GM23338 (cell line): ENCODE data around the gene GALNT14. TPM values are rescaled to one million over a fixed set of nuclear protein-coding genes. Genes with fewer than 3 reads are reported as not detected.

Experiments used
- ATAC-seq: fragments of 200-7000 bp; cut with Tn5 transposase; 3 replicates; pipeline ENCODE4 v1.9.1; 2020
- DNase-seq: peaks from one replicate; pipeline ENCODE4 v3.0.0-alpha.2; 2015; ENCODE audit warnings: low spot score
- H2AFZ ChIP-seq: fragments of 200-600 bp; sonication (generic); 2 replicates; pipeline ENCODE4 v1.8.0; 2016; ENCODE audit warnings: antibody characterized with exemption, mild to moderate bottlenecking, moderate library complexity
- H3F3A ChIP-seq: fragments of 200-600 bp; sonication (generic); replicated peaks from 2 replicates; pipeline ENCODE4 v1.8.0; 2017; ENCODE audit warnings: antibody characterized with exemption, mixed run types, low read depth
- H3K27ac ChIP-seq: fragments of 200-600 bp; sonication (generic); 2 replicates; pipeline ENCODE4 v1.6.1; 2016; ENCODE audit warnings: low read depth
- H3K27me3 ChIP-seq: fragments of 200-600 bp; sonication (generic); 2 replicates; pipeline ENCODE4 v1.8.0; 2016; ENCODE audit warnings: mild to moderate bottlenecking, mixed run types, moderate library complexity; ENCODE audit not compliant: insufficient read depth
- H3K36me3 ChIP-seq: fragments of 200-600 bp; sonication (generic); 2 replicates; pipeline ENCODE4 v1.8.0; 2016; ENCODE audit warnings: mild to moderate bottlenecking; ENCODE audit not compliant: insufficient read depth
- H3K4me1 ChIP-seq: fragments of 200-600 bp; sonication (generic); 2 replicates; pipeline ENCODE4 v1.8.0; 2016; ENCODE audit warnings: mild to moderate bottlenecking, moderate library complexity; ENCODE audit not compliant: insufficient read depth
- H3K4me2 ChIP-seq: fragments of 200-600 bp; sonication (generic); 2 replicates; pipeline ENCODE4 v1.7.1; 2017; ENCODE audit warnings: mixed run types
- H3K4me3 ChIP-seq: fragments of 200-600 bp; sonication (generic); 2 replicates; pipeline ENCODE4 v1.6.1; 2016; ENCODE audit warnings: mixed run types
- H3K79me2 ChIP-seq: fragments of 200-600 bp; sonication (generic); replicated peaks from 2 replicates; pipeline ENCODE4 v1.8.0; 2017; ENCODE audit warnings: mild to moderate bottlenecking; ENCODE audit not compliant: insufficient read depth
- H3K9me2 ChIP-seq: fragments of 200-600 bp; sonication (generic); 2 replicates; pipeline ENCODE4 v1.8.0; 2017; ENCODE audit not compliant: insufficient read depth
- H4K20me1 ChIP-seq: fragments of 200-600 bp; sonication (generic); replicated peaks from 2 replicates; pipeline ENCODE4 v1.8.0; 2017; ENCODE audit warnings: mild to moderate bottlenecking; ENCODE audit not compliant: insufficient read depth
- H3K27ac Mint-ChIP-seq: 2 replicates; pipeline ENCODE4 v1.8.0; 2020; ENCODE audit warnings: inconsistent platforms, mild to moderate bottlenecking, moderate library complexity, mixed read lengths
- H3K27me3 Mint-ChIP-seq: 3 replicates; pipeline ENCODE4 v1.8.0; 2022; ENCODE audit warnings: low read depth, mild to moderate bottlenecking, moderate library complexity, mixed read lengths, inconsistent platforms; ENCODE audit not compliant: insufficient read depth, poor library complexity
- H3K36me3 Mint-ChIP-seq: 3 replicates; pipeline ENCODE4 v1.8.0; 2021; ENCODE audit warnings: low read depth, mild to moderate bottlenecking, inconsistent platforms, moderate library complexity, mixed read lengths
- H3K4me1 Mint-ChIP-seq: 3 replicates; pipeline ENCODE4 v1.8.0; 2020; ENCODE audit warnings: mild to moderate bottlenecking, inconsistent platforms, mixed read lengths
- H3K4me3 Mint-ChIP-seq: 3 replicates; pipeline ENCODE4 v1.8.0; 2021; ENCODE audit warnings: moderate library complexity, mild to moderate bottlenecking, inconsistent platforms, mixed read lengths
- H3K9me3 Mint-ChIP-seq: 3 replicates; pipeline ENCODE4 v1.8.0; 2020; ENCODE audit warnings: moderate library complexity, mild to moderate bottlenecking, inconsistent platforms, mixed read lengths
- CREB1 ChIP-seq: fragments of 250-450 bp; sonication (Bioruptor Pico); IDR thresholded peaks from 2 replicates; pipeline ENCODE4 v1.5.0; 2020; ENCODE audit warnings: low read depth, mild to moderate bottlenecking, moderate library complexity
- JUNB ChIP-seq: IDR thresholded peaks from one replicate; pipeline ENCODE4 v1.6.1; 2016; ENCODE audit warnings: antibody characterized with exemption; ENCODE audit not compliant: unreplicated experiment
- POLR2AphosphoS5 ChIP-seq: IDR thresholded peaks from 2 replicates; pipeline ENCODE4 v1.6.1; 2016; ENCODE audit warnings: antibody characterized with exemption, low read depth
- STAT1 ChIP-seq: IDR thresholded peaks from one replicate; pipeline ENCODE4 v1.6.1; 2016; ENCODE audit warnings: antibody characterized with exemption; ENCODE audit not compliant: unreplicated experiment
- ZNF114 ChIP-seq: fragments of 250-450 bp; sonication (Bioruptor Pico); IDR thresholded peaks from 2 replicates; pipeline ENCODE4 v1.5.0; 2020; ENCODE audit warnings: mild to moderate bottlenecking, moderate library complexity
- ZNF462 ChIP-seq: fragments of 250-450 bp; sonication (Bioruptor Pico); IDR thresholded peaks from 2 replicates; pipeline ENCODE4 v1.5.0; 2020; ENCODE audit warnings: mild to moderate bottlenecking, moderate library complexity
- polyA plus RNA-seq: library from polyadenylated mRNA; unstranded; fragments of >200 nt; fragmentation: Nextera tagmentation; extraction: Ambion mirVana; gene quantifications from 2 replicates; pipeline ENCODE4 v1.2.1, GENCODE V29; 2016
- total RNA-seq: library from RNA; depleted of rRNA; stranded (reverse); fragments of >200 nt; shearing (Covaris generic); gene quantifications from 2 replicates; pipeline ENCODE4 v1.2.3, GENCODE V29; 2014
- TF ChIP-seq, protein P1 (sequence below): IDR thresholded peaks from one replicate; pipeline ENCODE4 v1.6.1; 2018; ENCODE audit warnings: antibody characterized with exemption; ENCODE audit not compliant: unreplicated experiment
- TF ChIP-seq, protein P2 (sequence below): IDR thresholded peaks from 2 replicates; pipeline ENCODE4 v1.6.1; 2016; ENCODE audit warnings: antibody characterized with exemption

The GALNT14 gene
- total and polyA plus RNA-seq, 2 experiments from 2014 or later = 5.4 to 7.7 TPM

DNA sequence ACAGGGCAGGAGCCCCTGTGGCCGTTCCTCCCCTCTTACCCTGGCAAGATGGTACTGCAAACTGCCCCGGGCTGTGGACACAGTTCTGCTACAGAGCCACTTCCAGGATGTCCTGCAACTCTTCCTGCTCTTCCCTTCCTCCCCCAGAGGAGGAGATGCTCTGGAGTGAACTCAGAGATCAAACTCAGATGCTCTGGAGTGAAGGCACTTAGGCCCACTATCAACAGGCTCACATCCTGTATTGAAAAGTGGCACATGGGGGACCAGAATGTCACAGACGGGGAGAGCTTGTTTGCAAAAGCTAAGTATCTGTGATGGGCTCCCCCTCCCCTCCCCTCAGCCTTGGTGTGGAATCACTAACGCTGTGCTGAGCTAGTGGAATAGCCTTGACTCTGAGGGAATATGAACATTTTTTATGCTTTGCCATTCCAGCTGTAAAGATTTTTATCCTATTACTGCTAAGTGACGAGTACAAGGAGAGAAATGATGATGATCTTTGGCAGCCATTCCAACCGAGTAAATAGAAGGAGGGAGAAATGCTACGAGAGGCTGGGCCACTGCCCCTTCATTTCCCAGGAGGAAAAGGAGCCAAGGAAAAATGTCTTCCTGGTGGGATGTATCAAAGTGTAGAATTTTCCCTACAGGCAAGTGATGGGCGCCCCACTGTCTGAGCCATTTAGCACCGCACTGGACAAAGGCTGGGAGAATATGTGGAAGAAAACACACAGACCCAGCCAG, 152.6 kb downstream of the GALNT14 start:
- ATAC-seq (no peak), DNase-seq (no peak)
- Histone ChIP-seq H3K4me1 (peaks cover 4% of the 10 kb centered on the region), H3K27ac (no peak overlapping the region), H2AFZ (no peak overlapping the region), H3K27me3 (no peaks in the 10 kb centered on the region), H3K79me2 (no peaks in the 10 kb centered on the region), H3K4me2 (no peak overlapping the region), H3K36me3 (no peaks in the 10 kb centered on the region; the same call in 1 of the 2 replicates), H3F3A (no peaks in the 10 kb centered on the region), H3K9me2 (no peaks in the 10 kb centered on the region), H3K4me3 (no peak overlapping the region), H4K20me1 (no peaks in the 10 kb centered on the region; the same call in 1 of the 2 replicates)
- Mint-ChIP-seq H3K9me3 (no peaks in the 10 kb centered on the region), H3K36me3 (no peaks in the 10 kb centered on the region), H3K4me3 (no peak overlapping the region), H3K27ac (no peak overlapping the region), H3K4me1 (peaks cover 24% of the 10 kb centered on the region), H3K27me3 (peaks cover 9% of the 10 kb centered on the region)
- TF ChIP-seq STAT1 = no peak
- TF ChIP-seq, protein P1, sequence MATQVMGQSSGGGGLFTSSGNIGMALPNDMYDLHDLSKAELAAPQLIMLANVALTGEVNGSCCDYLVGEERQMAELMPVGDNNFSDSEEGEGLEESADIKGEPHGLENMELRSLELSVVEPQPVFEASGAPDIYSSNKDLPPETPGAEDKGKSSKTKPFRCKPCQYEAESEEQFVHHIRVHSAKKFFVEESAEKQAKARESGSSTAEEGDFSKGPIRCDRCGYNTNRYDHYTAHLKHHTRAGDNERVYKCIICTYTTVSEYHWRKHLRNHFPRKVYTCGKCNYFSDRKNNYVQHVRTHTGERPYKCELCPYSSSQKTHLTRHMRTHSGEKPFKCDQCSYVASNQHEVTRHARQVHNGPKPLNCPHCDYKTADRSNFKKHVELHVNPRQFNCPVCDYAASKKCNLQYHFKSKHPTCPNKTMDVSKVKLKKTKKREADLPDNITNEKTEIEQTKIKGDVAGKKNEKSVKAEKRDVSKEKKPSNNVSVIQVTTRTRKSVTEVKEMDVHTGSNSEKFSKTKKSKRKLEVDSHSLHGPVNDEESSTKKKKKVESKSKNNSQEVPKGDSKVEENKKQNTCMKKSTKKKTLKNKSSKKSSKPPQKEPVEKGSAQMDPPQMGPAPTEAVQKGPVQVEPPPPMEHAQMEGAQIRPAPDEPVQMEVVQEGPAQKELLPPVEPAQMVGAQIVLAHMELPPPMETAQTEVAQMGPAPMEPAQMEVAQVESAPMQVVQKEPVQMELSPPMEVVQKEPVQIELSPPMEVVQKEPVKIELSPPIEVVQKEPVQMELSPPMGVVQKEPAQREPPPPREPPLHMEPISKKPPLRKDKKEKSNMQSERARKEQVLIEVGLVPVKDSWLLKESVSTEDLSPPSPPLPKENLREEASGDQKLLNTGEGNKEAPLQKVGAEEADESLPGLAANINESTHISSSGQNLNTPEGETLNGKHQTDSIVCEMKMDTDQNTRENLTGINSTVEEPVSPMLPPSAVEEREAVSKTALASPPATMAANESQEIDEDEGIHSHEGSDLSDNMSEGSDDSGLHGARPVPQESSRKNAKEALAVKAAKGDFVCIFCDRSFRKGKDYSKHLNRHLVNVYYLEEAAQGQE = no peak
- TF ChIP-seq ZNF462 (CRISPR knock-in tag) = no peak
- TF ChIP-seq CREB1 (CRISPR knock-in tag) = no peak
- no peak for TF ChIP-seq POLR2AphosphoS5
- TF ChIP-seq, protein P2, sequence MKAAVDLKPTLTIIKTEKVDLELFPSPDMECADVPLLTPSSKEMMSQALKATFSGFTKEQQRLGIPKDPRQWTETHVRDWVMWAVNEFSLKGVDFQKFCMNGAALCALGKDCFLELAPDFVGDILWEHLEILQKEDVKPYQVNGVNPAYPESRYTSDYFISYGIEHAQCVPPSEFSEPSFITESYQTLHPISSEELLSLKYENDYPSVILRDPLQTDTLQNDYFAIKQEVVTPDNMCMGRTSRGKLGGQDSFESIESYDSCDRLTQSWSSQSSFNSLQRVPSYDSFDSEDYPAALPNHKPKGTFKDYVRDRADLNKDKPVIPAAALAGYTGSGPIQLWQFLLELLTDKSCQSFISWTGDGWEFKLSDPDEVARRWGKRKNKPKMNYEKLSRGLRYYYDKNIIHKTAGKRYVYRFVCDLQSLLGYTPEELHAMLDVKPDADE = no peak
- TF ChIP-seq JUNB = no peak
- no peak for TF ChIP-seq ZNF114 (CRISPR knock-in tag)
